ENCODE measurements around the gene AGFG2.

The AGFG2 gene

GRCh38 chr7:100572949-100573675, 34.1 kb downstream of the AGFG2 start:
- ATAC-seq, result no peak

- ATAC-seq, result no peak
These were observed 34.8 kb downstream of the AGFG2 start, which contains the start of gene SAP25 for GRCh38 chr7:100573691-100574361. Gene SAP25, minus strand, starts transcription at chr7:100573900. Its CDS starts 158 bp downstream, at chr7:100573742.

GRCh38 chr7:100574362-100575205, 35.6 kb downstream of the AGFG2 start:
- no peak for ATAC-seq

- ATAC-seq, result no peak
These were observed 36.2 kb downstream of the AGFG2 start for GRCh38 chr7:100575206-100575631.

- no peak for ATAC-seq
These were observed 36.9 kb downstream of the AGFG2 start for GRCh38 chr7:100575746-100576383.

GRCh38 chr7:100576384-100576993, 37.5 kb downstream of the AGFG2 start:
- ATAC-seq, result no peak

GRCh38 chr7:100577103-100577502, 38.1 kb downstream of the AGFG2 start:
- no peak for ATAC-seq

GRCh38 chr7:100577507-100577906, 38.5 kb downstream of the AGFG2 start:
- no peak for ATAC-seq

- ATAC-seq, result no peak
These were observed 39.5 kb downstream of the AGFG2 start for GRCh38 chr7:100578246-100579183.

GRCh38 chr7:100580466-100581283, 41.7 kb downstream of the AGFG2 start:
- ATAC-seq, result no peak

GRCh38 chr7:100582041-100582579, 43.1 kb downstream of the AGFG2 start:
- ATAC-seq, result no peak

- no peak for ATAC-seq
These were observed 43.6 kb downstream of the AGFG2 start for GRCh38 chr7:100582650-100583049.

- no peak for ATAC-seq
These were observed 44.4 kb downstream of the AGFG2 start for GRCh38 chr7:100583132-100584053.

- ATAC-seq, result no peak
These were observed 45.2 kb downstream of the AGFG2 start for GRCh38 chr7:100584054-100584682.

- ATAC-seq, result no peak
These were observed 45.9 kb downstream of the AGFG2 start for GRCh38 chr7:100584683-100585510.

- peak; percentile 6 to 9 for ATAC-seq
These were observed 46.7 kb downstream of the AGFG2 start, which contains the start of gene LRCH4 for GRCh38 chr7:100585511-100586265. Gene LRCH4, minus strand, starts transcription at chr7:100586129. Its CDS starts 29 bp downstream, at chr7:100586100.

Measured in activated CD4-positive, CD25-positive, alpha-beta regulatory T cell treated with anti-CD3 and anti-CD28 coated beads, Interleukin-2, amount 50 U/mL, for 24 hours (primary cell).